CD4-positive, alpha-beta T cell treated with Interleukin-21 for 1 hour (primary cell): ENCODE results near the gene OLFML2B.

Experiments used
- DNase-seq: peaks from one replicate; pipeline ENCODE4 v3.0.0-alpha.2; 2020

Gene OLFML2B

DNA sequence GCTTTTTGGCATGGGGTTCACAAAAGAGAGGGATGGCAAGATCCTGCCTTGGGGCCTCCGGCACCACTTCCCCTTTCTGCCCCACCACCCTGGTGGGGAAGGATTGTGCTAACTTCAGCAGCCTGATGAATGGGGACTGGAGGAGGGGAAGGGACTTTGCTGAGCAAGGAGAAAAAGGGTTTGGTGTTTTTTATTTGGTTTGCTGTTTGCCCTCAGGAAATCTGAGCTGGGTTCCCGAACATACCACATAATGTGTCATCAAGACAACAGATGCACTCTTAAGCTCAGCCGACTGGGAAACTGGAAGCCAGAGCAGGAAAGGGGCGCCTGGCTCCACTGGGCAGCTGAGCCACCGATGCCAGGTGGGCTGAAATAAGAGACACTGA is 19.8 kb downstream of the OLFML2B start:
- no peak for DNase-seq

GRCh38 chr1:162003061-162003829 is 20.4 kb downstream of the OLFML2B start:
- no peak for DNase-seq

DNA sequence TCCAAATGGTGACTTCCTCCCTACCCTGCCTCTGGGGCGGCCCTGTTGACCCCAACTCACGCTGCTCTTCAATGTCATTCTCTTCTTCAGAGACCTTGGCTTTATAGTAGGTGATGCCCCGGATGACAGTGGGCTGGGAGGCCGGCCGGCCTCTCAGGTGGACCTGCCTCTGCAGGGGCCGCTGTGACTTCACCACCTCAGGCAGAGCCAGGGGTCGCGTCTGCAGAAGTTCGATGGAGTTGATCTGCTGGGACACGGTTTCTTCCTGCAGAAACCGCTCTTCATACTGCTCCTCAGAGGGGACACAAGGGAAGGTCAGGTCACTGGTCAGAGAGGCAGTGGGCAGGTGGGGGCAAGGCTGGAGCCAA is 23.6 kb downstream of the OLFML2B start:
- no peak for DNase-seq

DNA sequence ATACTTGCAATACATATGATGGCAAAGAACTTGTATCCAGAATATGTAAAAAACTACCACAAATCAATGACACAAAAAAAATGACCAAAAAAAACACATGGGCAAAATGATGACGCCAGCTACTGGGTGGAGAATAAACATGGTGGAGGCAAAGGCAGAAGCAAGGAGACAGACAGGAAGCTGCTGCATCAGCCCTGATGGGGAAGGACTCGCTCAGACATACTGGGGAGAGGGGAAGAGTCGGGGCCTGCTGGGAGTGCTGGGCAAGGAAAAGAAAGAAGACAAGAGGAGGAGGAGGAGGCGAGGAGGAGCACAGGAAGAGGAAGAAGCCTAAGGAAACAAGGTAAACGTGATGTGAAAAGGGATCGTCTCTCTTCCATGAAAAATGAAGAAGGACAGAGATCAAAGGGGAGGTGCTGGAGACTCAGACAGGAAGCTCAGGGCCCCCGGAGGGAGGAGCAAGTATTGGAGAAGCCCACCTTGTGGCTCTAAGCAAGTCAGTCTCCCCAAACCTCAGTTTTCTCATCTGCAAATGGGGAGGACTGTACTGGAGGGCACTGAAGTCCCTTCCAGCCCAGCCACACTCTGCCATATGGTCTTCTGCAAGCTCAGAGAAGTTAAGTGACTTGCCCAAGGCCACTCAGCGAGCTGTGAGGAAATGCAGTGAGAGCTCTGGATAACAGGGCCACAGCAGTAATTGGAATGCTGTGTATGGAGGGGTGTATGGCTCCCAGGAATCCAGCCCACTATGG is 24.2 kb downstream of the OLFML2B start:
- DNase-seq = no peak

GRCh38 chr1:161998811-161999210 is 24.9 kb downstream of the OLFML2B start:
- no peak for DNase-seq

DNA sequence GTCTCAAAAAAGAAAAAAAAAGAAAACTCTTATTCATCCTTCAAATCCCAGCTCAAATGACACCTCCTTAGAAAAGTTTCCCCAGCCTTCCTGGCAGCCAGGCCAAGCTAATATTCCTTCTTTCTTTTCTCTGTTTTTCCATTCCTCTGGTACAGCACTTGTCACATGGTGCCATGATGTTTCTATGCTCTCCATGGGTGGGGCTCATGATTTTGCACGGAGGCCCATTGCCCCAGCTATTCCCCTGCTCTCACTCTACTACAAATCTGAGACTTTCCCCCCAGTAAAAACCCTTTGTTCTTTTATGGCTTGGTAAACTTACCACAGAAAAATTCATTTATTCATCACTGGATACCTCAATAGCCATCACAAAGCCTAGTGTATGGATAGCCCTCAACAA is 26.5 kb downstream of the OLFML2B start:
- no peak for DNase-seq

GRCh38 chr1:161994175-161994668 is 29.4 kb downstream of the OLFML2B start:
- no peak for DNase-seq

DNA sequence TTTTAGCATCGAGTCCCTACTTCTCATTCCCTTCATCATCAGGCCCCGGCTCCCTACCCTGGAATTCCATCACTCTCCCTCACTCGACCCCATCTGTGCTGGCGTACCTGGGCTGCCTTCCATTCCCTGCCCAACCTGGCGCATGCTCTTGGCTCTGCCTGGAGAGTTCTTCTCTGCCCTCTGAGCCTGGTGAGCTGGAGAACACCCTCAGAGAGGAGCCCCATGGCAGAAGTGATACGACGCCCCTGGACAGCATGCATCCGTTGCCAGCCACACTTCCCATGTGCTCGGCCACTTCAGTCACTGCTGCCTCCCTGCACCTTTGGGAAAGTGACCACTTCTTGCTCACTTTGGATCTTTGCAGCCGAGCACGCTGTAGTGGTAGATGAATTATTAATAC is 30.1 kb downstream of the OLFML2B start:
- DNase-seq = no peak

- no peak for DNase-seq
Observed at GRCh38 chr1:161989786-161990185, 33.9 kb downstream of the OLFML2B start.

- no peak for DNase-seq
Observed at GRCh38 chr1:161989108-161989507, 34.6 kb downstream of the OLFML2B start.

GRCh38 chr1:161988413-161988812 is 35.3 kb downstream of the OLFML2B start:
- no peak for DNase-seq

DNA sequence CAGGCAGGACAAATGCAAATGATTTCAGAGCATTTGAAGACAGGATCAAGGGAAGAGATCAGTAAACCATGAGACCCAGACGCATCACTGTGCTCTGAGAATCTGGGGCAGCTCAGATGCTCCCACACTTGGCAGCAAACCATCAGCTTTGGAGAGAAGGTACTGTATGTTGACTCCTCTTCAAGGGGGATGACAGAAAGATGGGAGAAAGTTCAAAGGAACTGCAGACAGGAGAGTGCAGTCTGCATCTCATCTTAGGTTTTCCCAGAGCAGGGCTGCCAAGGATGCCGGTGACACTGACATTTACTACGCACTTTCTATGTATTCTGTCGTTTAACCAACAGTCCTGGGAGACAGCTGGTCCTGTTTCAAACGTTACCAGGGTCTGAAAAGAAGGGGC is 35.8 kb downstream of the OLFML2B start:
- no peak for DNase-seq

GRCh38 chr1:161987303-161987702 is 36.4 kb downstream of the OLFML2B start:
- no peak for DNase-seq

- DNase-seq = no peak
Observed at GRCh38 chr1:161986328-161986727, 37.3 kb downstream of the OLFML2B start.

GRCh38 chr1:161985301-161985822 is 38.3 kb downstream of the OLFML2B start:
- no peak for DNase-seq

DNA sequence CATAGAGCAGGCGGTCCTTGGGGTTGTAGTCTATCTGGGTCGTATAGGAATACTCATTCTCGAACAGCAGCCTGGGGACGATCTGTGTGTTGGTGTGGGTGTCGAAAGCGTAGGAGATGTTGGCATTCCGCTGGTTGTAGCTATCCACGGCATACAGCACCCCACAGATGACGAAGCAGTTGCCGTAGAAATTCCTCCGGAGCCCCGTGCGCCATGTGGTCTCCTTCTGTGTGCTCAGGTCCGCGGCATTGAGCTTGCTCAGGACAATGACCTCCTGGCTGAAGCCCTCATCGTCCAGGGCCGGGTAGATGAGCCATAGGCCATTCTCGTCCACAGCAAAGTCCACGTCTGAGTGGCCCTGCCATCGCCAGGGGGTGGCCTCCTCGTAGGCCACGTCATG is 39.9 kb downstream of the OLFML2B start:
- no peak for DNase-seq

DNA sequence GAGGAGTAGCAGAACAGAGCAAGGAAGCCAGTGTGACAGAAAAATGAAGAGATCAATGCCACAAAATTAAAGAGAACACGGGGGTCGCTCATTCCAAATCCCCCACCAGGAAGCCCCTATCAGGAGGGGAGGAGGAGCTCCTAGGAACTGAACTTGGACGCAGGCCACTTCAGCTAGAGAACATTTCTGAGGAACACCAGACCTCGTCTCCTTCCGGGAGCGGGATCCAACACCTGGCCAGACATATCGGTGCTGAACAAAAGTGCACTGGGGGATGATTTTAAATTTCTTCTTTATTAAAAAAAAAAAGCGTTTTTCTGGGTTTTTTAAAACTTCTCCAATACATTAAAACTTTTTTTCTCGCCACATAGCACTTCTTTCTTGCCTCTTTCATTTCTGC is 40.8 kb downstream of the OLFML2B start:
- DNase-seq = no peak

DNA sequence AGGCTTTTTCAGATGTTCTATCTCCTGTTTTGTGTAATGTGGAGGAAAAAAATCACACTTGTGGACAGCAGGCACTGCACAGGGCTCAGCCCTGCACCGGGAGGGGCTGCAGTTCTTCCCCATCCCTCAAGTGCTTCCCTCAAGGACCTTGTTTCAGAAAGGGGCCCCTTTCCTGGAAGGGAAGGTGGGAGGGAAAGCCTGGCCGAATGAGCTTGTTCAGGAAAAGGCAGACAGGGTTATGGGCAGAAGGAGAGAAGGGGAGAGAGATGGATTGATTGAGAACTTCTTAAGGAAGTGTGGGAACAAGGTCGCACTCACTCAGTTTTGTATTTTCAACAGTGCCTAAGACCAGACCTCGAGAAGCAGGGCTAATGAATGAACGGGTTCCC is 41.2 kb downstream of the OLFML2B start:
- no peak for DNase-seq

- DNase-seq = no peak
Observed at GRCh38 chr1:161981735-161982506, 41.7 kb downstream of the OLFML2B start.

- no peak for DNase-seq
Observed at GRCh38 chr1:161981126-161981525, 42.5 kb downstream of the OLFML2B start.

- no peak for DNase-seq
Observed at GRCh38 chr1:161978011-161978790, 45.5 kb downstream of the OLFML2B start.
